ENCODE data around the gene GZMM.

The GZMM gene

DNA sequence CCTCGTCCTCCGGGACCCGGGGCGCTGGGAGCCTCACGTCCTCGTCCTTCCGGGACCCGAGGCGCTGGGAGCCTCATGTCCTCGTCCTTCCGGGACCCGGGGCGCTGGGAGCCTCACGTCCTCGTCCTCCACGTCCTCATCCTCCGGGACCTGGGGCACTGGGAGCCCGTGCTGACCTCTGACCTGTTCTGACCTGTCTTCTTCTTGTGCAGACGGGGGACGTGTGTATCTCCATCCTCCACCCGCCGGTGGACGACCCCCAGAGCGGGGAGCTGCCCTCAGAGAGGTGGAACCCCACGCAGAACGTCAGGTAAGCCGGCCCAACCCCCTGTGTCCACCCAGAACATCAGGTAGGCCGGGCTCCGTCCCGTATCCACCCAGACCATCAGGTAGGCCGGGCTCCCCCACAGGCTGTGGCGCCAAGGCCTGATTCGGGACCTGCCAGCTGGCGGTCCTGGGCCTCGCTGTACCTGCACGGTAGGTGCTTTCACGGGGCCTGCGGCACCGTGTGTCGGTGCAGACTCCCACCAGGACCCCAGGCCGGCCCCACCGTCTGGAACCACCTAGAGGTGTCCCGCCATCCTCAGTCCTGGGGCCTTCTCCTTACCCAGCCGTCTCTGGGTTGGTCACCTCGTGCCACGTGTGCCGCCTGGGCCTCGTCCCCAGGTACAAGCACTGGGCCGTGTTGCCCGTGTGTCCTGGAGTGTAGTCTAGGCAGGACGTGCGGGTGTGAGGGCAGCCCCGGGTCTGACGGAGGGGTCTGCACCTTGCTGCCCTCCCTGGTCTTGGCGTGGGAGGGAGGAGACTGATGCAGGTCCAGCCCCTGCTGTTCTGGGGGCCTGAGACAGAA lies 7.6 kb upstream of the GZMM start:
- DNase-seq = no peak
- H3K4ac ChIP-seq (ENCODE audit: low read depth, low read length) = no peak overlapping the region
- peaks cover 9 to 13% of the 10 kb centered on the region in 2 experiments for H3K4me1 ChIP-seq (ENCODE audit: control insufficient read depth in 1 of 2, insufficient read depth in 2 of 2, low read length in 2 of 2)
- H3K79me1 ChIP-seq (ENCODE audit: low read length) = peaks cover 15% of the 10 kb centered on the region
- H3K4me2 ChIP-seq (ENCODE audit: low read length) = no peak overlapping the region
- H2BK120ac ChIP-seq (ENCODE audit: insufficient read depth, low read length, poor library complexity) = no peak overlapping the region
- H3K18ac ChIP-seq (ENCODE audit: low read length) = no peak overlapping the region
- WGBS (ENCODE audit: extremely low coverage, insufficient coverage, insufficient read length) = no CpG with 5 or more reads among the region's 55 CpGs
- peaks cover 27% of the 10 kb centered on the region for H3K79me2 ChIP-seq (ENCODE audit: control insufficient read depth, insufficient read depth, low read length, poor library complexity)
- H3K9me3 ChIP-seq (ENCODE audit: insufficient read depth, low read depth, low read length) = peaks cover 1% of the 10 kb centered on the region
- H4K12ac ChIP-seq (ENCODE audit: low read depth, low read length) = no peak overlapping the region
- no peak overlapping the region for H2BK5ac ChIP-seq (ENCODE audit: low read depth, low read length, poor library complexity)
- H3K14ac ChIP-seq (ENCODE audit: low read length) = no peak overlapping the region
- H4K8ac ChIP-seq (ENCODE audit: low read depth, low read length) = no peak overlapping the region
- no peak overlapping the region for H3K9ac ChIP-seq (ENCODE audit: low read length)
- H4K91ac ChIP-seq (ENCODE audit: low read depth, low read length) = no peak overlapping the region
- H3K27ac ChIP-seq (ENCODE audit: low read depth, low read length) = no peak overlapping the region
- no peak overlapping the region for H3K4me3 ChIP-seq (ENCODE audit: low read depth, low read length)
- H2BK12ac ChIP-seq (ENCODE audit: low read length) = no peak overlapping the region
- no peak overlapping the region for H3K23ac ChIP-seq (ENCODE audit: low read length)
- no peaks in the 10 kb centered on the region for H3K27me3 ChIP-seq (ENCODE audit: insufficient read depth, low read length)
- H2AK5ac ChIP-seq (ENCODE audit: low read length) = no peak overlapping the region
- peaks cover 54% of the 10 kb centered on the region in 2 experiments for H3K36me3 ChIP-seq (ENCODE audit: control insufficient read depth in 1 of 2, insufficient read depth in 2 of 2, low read length in 2 of 2)
- H2AFZ ChIP-seq (ENCODE audit: insufficient read depth, low read length, poor library complexity) = no peak overlapping the region

DNA sequence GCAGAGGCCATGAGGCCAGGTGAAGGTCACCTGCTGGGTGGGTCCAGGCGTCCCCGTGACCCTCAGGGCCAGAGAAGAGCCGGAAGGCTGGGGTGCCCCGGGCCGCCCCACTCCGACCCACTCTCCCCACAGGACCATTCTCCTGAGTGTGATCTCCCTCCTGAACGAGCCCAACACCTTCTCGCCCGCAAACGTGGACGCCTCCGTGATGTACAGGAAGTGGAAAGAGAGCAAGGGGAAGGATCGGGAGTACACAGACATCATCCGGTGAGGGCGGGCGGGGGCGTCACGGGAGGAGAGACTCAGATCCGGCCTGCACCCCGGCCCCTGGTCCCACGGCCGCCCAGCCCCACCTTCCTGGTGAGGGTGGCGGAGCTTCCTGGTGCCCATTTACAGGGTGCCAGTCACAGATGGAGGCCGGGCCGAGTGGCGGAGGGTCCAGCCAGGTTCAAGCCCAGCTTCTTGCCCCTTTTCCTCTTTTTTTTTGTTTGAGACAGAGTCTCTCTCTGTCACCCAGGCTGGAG lies 6.9 kb upstream of the GZMM start:
- H2BK5ac ChIP-seq (ENCODE audit: low read depth, low read length, poor library complexity) = no peak overlapping the region
- H4K91ac ChIP-seq (ENCODE audit: low read depth, low read length) = no peak overlapping the region
- peaks cover 61% of the 10 kb centered on the region in 2 experiments for H3K36me3 ChIP-seq (ENCODE audit: control insufficient read depth in 1 of 2, insufficient read depth in 2 of 2, low read length in 2 of 2)
- no peak overlapping the region for H2BK120ac ChIP-seq (ENCODE audit: insufficient read depth, low read length, poor library complexity)
- H3K4me2 ChIP-seq (ENCODE audit: low read length) = no peak overlapping the region
- no peak for DNase-seq
- no peak overlapping the region for H3K18ac ChIP-seq (ENCODE audit: low read length)
- peaks cover 14% of the 10 kb centered on the region for H3K79me1 ChIP-seq (ENCODE audit: low read length)
- no peak overlapping the region for H4K8ac ChIP-seq (ENCODE audit: low read depth, low read length)
- no peak overlapping the region for H4K12ac ChIP-seq (ENCODE audit: low read depth, low read length)
- H2BK12ac ChIP-seq (ENCODE audit: low read length) = no peak overlapping the region
- no CpG with 5 or more reads among the region's 26 CpGs for WGBS (ENCODE audit: extremely low coverage, insufficient coverage, insufficient read length)
- no peak overlapping the region for H3K27ac ChIP-seq (ENCODE audit: low read depth, low read length)
- no peak overlapping the region for H3K4me3 ChIP-seq (ENCODE audit: low read depth, low read length)
- H3K9me3 ChIP-seq (ENCODE audit: insufficient read depth, low read depth, low read length) = peaks cover 1% of the 10 kb centered on the region
- peaks cover 9 to 13% of the 10 kb centered on the region in 2 experiments for H3K4me1 ChIP-seq (ENCODE audit: control insufficient read depth in 1 of 2, insufficient read depth in 2 of 2, low read length in 2 of 2)
- H3K4ac ChIP-seq (ENCODE audit: low read depth, low read length) = no peak overlapping the region
- no peak overlapping the region for H3K9ac ChIP-seq (ENCODE audit: low read length)
- no peak overlapping the region for H2AFZ ChIP-seq (ENCODE audit: insufficient read depth, low read length, poor library complexity)
- no peak overlapping the region for H3K14ac ChIP-seq (ENCODE audit: low read length)
- H3K23ac ChIP-seq (ENCODE audit: low read length) = no peak overlapping the region
- peaks cover 23% of the 10 kb centered on the region for H3K79me2 ChIP-seq (ENCODE audit: control insufficient read depth, insufficient read depth, low read length, poor library complexity)
- H2AK5ac ChIP-seq (ENCODE audit: low read length) = no peak overlapping the region
- H3K27me3 ChIP-seq (ENCODE audit: insufficient read depth, low read length) = no peaks in the 10 kb centered on the region

DNA sequence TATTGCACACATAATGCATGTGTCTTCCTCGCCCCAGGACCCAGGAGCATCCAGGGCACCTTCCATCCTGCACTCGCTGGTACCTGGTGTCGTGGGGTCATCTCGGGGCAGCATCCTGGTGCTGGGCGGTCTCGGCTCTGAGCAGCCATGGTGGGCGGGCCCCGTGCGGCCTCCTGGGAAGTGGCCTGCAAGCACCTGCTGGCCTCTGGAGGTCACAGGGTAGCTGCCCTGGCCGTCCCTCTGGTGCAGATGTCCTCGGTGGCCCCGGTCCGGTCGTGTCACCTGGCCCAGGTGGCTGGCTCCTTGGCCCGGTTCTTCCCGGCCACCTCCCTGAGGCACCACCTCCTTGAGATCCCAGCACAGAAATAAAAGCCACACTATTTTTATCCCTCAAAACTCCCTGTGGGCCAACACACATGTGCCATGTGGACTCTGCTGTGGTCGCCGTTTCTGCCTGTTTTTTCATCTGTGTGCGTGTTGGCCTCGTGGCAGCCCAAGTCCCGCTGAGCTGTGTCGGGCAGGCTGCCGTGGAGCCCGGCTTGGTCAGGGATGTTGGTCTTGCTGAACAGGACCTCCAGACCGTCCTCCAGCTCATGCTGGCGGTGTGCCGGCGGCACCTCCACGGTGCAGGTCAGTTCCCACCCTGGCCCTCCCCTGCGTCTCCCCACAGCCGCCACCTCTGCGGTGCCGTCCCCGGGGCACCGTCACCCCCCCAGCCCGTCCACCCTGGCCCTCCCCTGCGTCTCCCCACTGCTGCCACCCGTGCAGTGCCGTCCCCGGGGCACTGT lies 5.0 kb upstream of the GZMM start:
- H3K4me1 ChIP-seq (ENCODE audit: control insufficient read depth in 1 of 2, insufficient read depth in 2 of 2, low read length in 2 of 2) = peaks cover 3 to 5% of the 10 kb centered on the region in 2 experiments
- no peak overlapping the region for H3K4me3 ChIP-seq (ENCODE audit: low read depth, low read length)
- no peaks in the 10 kb centered on the region for H3K79me1 ChIP-seq (ENCODE audit: low read length)
- H4K8ac ChIP-seq (ENCODE audit: low read depth, low read length) = no peak overlapping the region
- H2BK12ac ChIP-seq (ENCODE audit: low read length) = no peak overlapping the region
- no peak overlapping the region for H3K14ac ChIP-seq (ENCODE audit: low read length)
- H2BK120ac ChIP-seq (ENCODE audit: insufficient read depth, low read length, poor library complexity) = no peak overlapping the region
- H4K91ac ChIP-seq (ENCODE audit: low read depth, low read length) = no peak overlapping the region
- H3K4me2 ChIP-seq (ENCODE audit: low read length) = no peak overlapping the region
- no peak for DNase-seq
- no peak overlapping the region for H4K12ac ChIP-seq (ENCODE audit: low read depth, low read length)
- peaks cover 5% of the 10 kb centered on the region for H3K79me2 ChIP-seq (ENCODE audit: control insufficient read depth, insufficient read depth, low read length, poor library complexity)
- peaks cover 67 to 70% of the 10 kb centered on the region in 2 experiments for H3K36me3 ChIP-seq (ENCODE audit: control insufficient read depth in 1 of 2, insufficient read depth in 2 of 2, low read length in 2 of 2)
- H3K27ac ChIP-seq (ENCODE audit: low read depth, low read length) = no peak overlapping the region
- H2AFZ ChIP-seq (ENCODE audit: insufficient read depth, low read length, poor library complexity) = no peak overlapping the region
- H3K4ac ChIP-seq (ENCODE audit: low read depth, low read length) = no peak overlapping the region
- H3K9me3 ChIP-seq (ENCODE audit: insufficient read depth, low read depth, low read length) = peaks cover 1% of the 10 kb centered on the region
- no peaks in the 10 kb centered on the region for H3K27me3 ChIP-seq (ENCODE audit: insufficient read depth, low read length)
- no peak overlapping the region for H2BK5ac ChIP-seq (ENCODE audit: low read depth, low read length, poor library complexity)
- H2AK5ac ChIP-seq (ENCODE audit: low read length) = no peak overlapping the region
- H3K18ac ChIP-seq (ENCODE audit: low read length) = peak overlapping the region; percentile 17
- no peak overlapping the region for H3K23ac ChIP-seq (ENCODE audit: low read length)
- no peak overlapping the region for H3K9ac ChIP-seq (ENCODE audit: low read length)
- WGBS (ENCODE audit: extremely low coverage, insufficient coverage, insufficient read length) = no CpG with 5 or more reads among the region's 40 CpGs

DNA sequence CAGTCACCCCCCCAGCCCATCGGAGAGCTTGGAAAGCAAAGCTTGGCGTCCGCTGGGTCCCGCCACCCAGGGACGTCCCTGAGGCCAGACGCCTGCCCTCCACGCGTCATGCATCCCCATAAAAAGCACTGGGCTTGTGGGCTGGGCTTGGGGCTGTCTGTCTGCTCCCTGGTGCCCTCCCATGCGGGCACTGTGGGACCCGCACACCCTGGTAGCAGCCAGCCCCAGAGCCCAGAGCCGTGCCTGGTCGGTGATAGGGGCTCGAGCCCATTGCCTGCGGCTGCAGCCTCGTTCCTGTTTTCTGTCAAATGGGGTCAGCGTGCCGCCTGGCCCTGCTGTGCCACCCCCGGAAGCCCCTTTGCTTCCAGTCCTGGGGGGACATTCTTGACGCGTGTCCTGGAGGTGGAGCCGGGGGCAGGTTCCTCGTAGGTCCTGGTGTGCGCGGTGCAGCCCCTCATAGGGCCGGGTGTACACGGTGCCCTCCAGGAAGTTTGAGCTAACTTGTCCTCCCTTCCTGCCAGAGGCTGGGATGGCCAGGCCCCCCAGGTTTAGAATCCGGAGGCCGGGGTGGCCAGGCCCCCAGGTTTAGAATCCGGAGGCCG lies 4.3 kb upstream of the GZMM start:
- no CpG with 5 or more reads among the region's 30 CpGs for WGBS (ENCODE audit: extremely low coverage, insufficient coverage, insufficient read length)
- Histone ChIP-seq H3K4ac (ENCODE audit: low read depth, low read length) (no peak overlapping the region), H3K4me3 (ENCODE audit: low read depth, low read length) (no peak overlapping the region)

More for the DNA sequence above, 4.3 kb upstream of the GZMM start:
- peaks cover 66 to 70% of the 10 kb centered on the region in 2 experiments for H3K36me3 ChIP-seq (ENCODE audit: control insufficient read depth in 1 of 2, insufficient read depth in 2 of 2, low read length in 2 of 2)
- H2BK120ac ChIP-seq (ENCODE audit: insufficient read depth, low read length, poor library complexity) = no peak overlapping the region
- peaks cover 2 to 4% of the 10 kb centered on the region in 2 experiments for H3K4me1 ChIP-seq (ENCODE audit: control insufficient read depth in 1 of 2, insufficient read depth in 2 of 2, low read length in 2 of 2)
- H2AK5ac ChIP-seq (ENCODE audit: low read length) = no peak overlapping the region
- H3K79me2 ChIP-seq (ENCODE audit: control insufficient read depth, insufficient read depth, low read length, poor library complexity) = no peaks in the 10 kb centered on the region
- H2BK12ac ChIP-seq (ENCODE audit: low read length) = no peak overlapping the region
- H2AFZ ChIP-seq (ENCODE audit: insufficient read depth, low read length, poor library complexity) = no peak overlapping the region
- H3K18ac ChIP-seq (ENCODE audit: low read length) = no peak overlapping the region
- H3K4me2 ChIP-seq (ENCODE audit: low read length) = no peak overlapping the region
- H4K8ac ChIP-seq (ENCODE audit: low read depth, low read length) = no peak overlapping the region
- no peak overlapping the region for H2BK5ac ChIP-seq (ENCODE audit: low read depth, low read length, poor library complexity)
- no peak overlapping the region for H3K9ac ChIP-seq (ENCODE audit: low read length)
- no peak overlapping the region for H4K12ac ChIP-seq (ENCODE audit: low read depth, low read length)
- peaks cover 1% of the 10 kb centered on the region for H3K9me3 ChIP-seq (ENCODE audit: insufficient read depth, low read depth, low read length)
- H3K79me1 ChIP-seq (ENCODE audit: low read length) = no peaks in the 10 kb centered on the region
- DNase-seq = peak in 1 of 2 donors; percentile 25
- H3K27me3 ChIP-seq (ENCODE audit: insufficient read depth, low read length) = no peaks in the 10 kb centered on the region
- H4K91ac ChIP-seq (ENCODE audit: low read depth, low read length) = no peak overlapping the region
- H3K27ac ChIP-seq (ENCODE audit: low read depth, low read length) = no peak overlapping the region
- H3K23ac ChIP-seq (ENCODE audit: low read length) = no peak overlapping the region
- no peak overlapping the region for H3K14ac ChIP-seq (ENCODE audit: low read length)

Measured in trophoblast cell (in vitro differentiated cells and primary cell).